A673 (cell line): ENCODE results near the gene FGF12.

ENCODE experiments used
- EZH2 ChIP-seq: fragments of 200-600 bp; sonication (generic); IDR thresholded peaks from 2 replicates; pipeline ENCODE4 v1.6.1; 2017; ENCODE audit warnings: borderline replicate concordance, low read depth, mild to moderate bottlenecking, mixed read lengths, antibody characterized with exemption, low read length; ENCODE audit not compliant: poor library complexity, severe bottlenecking
- TF ChIP-seq, protein P1 (sequence below): fragments of 300-800, 200-600 bp; sonication (generic); conservative IDR thresholded peaks from 2 replicates; pipeline ENCODE4 v1.5.1; 2017; ENCODE audit warnings: low read depth, mild to moderate bottlenecking, antibody characterized with exemption, low read length, moderate library complexity, mixed read lengths

DNA sequence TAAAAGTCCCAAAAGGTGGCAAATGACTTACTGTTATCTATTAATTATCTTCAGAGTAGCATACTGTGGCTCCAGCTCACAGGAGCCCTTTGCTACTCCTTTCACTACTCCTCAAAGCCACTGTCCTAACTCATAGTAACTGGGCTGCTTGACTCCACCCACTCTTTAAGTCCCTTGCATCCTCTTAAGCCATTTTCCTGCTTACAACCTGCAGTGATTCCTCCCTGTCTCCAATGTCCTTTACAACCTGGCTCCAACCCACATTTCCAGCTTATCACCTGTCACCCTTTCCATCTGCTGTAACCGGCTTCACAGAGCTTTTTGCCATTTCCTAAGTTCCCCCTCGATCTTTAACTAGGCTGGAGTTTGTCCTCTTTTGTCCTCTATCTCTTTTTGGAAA is 388.1 kb downstream of the FGF12 start:
- TF ChIP-seq, protein P1, sequence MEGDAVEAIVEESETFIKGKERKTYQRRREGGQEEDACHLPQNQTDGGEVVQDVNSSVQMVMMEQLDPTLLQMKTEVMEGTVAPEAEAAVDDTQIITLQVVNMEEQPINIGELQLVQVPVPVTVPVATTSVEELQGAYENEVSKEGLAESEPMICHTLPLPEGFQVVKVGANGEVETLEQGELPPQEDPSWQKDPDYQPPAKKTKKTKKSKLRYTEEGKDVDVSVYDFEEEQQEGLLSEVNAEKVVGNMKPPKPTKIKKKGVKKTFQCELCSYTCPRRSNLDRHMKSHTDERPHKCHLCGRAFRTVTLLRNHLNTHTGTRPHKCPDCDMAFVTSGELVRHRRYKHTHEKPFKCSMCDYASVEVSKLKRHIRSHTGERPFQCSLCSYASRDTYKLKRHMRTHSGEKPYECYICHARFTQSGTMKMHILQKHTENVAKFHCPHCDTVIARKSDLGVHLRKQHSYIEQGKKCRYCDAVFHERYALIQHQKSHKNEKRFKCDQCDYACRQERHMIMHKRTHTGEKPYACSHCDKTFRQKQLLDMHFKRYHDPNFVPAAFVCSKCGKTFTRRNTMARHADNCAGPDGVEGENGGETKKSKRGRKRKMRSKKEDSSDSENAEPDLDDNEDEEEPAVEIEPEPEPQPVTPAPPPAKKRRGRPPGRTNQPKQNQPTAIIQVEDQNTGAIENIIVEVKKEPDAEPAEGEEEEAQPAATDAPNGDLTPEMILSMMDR, result no peak
- TF ChIP-seq EZH2, result no peak
